Stimulated activated CD8-positive, alpha-beta memory T cell treated with anti-CD3 and anti-CD28 coated beads, Interleukin-7, amount 100 ng/mL, for 48 hours (primary cell): ENCODE measurements around the gene FOCAD.
"Not testable (repeated sequence)": the region's sequence is repeated elsewhere in the genome, so short reads cannot be mapped to it uniquely, and the experiment has no call there.

ENCODE experiments used
- DNase-seq, 2 donors: peaks; one replicate each; pipeline ENCODE4 v3.0.0-alpha.2; 2020; ENCODE audit warnings: low read depth in 1 of 2; ENCODE audit errors: extremely low read depth in 1 of 2

The FOCAD gene

DNA sequence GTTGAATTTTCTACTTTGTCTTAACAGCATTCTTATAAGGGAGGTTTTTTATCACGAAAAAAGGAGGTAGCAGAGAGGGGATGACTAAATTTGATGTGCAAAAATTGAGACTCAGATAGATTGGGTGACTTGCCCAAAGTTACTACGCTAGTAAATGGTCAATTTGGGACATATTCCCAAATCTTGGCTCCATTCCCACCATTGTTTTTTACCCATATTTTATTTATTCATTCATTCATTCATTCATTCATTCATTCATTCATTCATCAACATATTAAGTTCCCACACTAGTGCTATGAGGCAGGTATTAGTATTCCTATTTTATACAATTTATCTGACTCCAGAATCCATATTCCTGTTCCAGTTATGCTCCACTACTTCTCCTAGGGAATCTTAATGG lies 261.8 kb downstream of the FOCAD start:
- no peak for DNase-seq

DNA sequence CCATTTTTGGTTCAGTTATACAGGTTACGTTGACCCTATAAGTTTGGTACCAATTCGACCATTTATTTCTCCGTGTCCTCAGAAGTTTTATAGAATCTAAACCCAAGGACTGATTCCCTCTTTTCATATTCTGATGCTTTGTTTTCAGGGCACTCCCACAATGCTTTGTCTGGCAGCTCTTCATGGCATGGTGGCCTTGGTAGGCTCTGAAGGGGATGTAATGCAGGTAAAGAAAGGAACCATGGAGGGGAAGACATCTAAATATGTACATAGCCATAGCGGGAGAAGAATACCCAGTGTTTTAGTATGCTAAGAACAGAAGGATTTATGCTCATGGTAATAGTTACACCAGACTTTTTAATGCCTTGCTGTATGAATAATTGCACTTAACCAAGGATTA lies 264.6 kb downstream of the FOCAD start:
- DNase-seq = no peak

DNA sequence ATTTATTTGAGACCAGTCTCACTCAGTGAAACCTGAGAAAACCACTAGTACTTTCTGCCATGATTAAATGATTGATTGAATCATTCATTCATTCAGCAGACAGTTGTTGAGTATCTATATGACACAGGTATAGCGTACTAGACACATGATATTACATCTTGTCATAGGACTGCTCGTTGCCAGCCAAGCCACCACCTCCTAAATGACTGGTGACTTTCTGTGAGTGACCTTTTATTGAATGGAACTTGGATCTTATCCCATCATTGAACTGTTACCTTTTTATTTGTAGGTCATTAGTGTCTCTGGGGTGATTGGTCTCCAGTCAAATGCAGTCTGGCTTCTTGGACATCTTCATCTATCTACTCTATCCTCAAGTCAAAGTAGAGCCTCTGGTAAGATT lies 266.6 kb downstream of the FOCAD start:
- DNase-seq = no peak

DNA sequence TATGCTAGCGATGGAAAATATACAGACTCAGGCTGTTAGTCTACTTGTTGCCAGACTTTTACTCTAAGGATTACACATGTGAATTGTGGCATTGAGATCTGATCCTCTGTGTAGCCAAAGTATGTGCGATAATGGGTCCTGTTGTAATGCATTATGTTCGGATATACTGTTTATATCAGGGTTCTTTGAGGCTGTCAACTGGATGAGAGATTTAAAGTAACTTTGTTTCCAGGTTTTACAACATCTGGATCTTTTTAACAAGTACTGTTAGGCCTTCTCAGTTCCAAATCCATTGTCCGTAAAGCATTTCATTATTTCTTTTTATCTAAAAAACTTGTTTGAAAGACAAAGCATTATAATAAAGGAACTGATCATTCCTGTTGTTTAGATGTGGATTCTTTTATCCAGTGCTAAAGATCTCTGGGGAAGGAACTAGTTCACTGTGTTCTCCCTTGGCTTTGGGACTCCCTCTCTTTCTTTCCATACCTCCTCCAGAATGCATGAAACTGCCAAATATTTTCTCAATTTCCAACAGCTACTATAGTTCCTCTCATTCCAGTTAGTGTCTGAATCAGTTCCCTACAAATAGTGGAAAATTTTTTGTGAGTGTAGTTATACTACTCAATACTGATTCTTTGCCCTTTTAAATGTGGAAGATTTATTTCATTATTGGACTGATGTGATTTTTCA lies 278.6 kb downstream of the FOCAD start:
- DNase-seq = no peak

- no peak for DNase-seq
Observed at GRCh38 chr9:20972684-20973083, 288.6 kb downstream of the FOCAD start.

GRCh38 chr9:20973246-20973947 lies 289.3 kb downstream of the FOCAD start:
- not testable (repeated sequence) for DNase-seq

GRCh38 chr9:20974191-20974938 lies 290.3 kb downstream of the FOCAD start:
- DNase-seq = not testable (repeated sequence)

DNA sequence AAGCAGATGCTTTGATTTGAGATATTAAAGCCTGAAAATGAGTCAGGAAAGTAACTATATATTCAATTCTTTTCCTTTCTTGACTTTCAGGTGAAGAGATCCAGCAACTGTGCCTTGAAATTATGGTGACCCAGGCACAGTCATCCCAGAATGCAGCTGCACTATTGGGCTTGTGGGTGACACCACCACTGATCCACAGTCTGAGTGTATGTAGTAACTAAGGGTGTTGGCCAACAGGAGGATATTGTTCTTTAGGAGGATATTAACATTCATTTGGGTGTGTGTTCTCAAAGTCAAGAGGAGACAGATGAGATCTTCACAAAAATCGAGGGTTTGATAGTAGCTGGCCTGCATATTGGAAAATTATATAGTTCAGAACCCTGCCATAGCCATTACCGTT lies 294.2 kb downstream of the FOCAD start:
- no peak for DNase-seq

GRCh38 chr9:20980832-20981455 lies 296.9 kb downstream of the FOCAD start:
- no peak for DNase-seq

GRCh38 chr9:20981486-20981885 lies 297.4 kb downstream of the FOCAD start:
- no peak for DNase-seq

DNA sequence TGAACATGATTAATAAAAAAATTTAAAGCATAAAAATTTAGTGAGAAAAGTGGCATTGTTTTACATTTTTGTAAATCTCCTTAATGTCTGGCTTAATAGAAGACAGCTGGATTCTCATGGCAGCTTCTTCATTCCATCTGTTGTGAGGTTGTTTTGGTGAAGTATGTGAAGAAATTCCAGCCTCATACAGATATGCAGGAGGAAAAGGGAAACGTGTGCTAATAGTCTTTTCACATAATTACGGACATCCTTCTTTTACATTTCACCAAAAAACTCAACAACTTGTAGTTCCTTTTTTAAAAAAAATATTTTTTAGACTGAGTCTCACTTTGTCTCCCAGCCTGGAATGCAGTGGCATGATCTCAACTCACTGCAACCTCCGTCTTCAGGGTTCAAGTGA lies 300.4 kb downstream of the FOCAD start:
- no peak for DNase-seq

DNA sequence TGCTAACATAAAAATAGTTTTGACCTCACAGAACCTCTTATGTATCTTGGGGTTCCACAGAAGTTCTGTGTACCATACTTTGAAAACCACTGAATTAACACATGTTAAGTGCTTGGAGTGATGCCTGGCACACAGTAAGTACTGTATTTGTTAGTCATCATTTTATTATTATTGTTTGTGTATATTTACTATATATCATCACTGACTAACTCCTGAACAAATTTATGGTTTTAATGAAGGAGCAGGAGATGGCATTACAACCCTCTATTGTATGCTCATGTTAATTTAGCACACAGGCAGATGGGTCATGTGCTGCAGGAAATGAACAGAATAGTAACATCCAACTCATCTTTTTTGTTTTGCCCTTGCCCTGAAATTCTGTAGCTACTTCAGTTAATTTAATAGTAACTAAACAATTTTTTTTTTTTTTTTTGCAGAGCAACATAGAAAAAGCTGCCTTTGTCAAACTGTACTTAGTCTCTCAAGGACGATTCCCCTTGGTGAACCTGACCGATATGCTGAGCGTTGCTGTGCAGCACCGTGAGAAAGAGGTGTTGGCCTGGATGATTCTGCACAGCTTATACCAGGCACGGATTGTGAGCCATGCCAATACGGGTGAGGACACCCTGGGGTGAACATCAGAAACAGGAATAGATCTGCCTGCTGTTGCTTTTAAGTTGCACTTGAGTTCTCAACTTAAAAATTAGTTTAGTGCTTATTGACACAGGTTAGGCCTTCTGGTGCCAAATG lies 302.0 kb downstream of the FOCAD start:
- no peak for DNase-seq

GRCh38 chr9:20987521-20987920 lies 303.5 kb downstream of the FOCAD start:
- no peak for DNase-seq

DNA sequence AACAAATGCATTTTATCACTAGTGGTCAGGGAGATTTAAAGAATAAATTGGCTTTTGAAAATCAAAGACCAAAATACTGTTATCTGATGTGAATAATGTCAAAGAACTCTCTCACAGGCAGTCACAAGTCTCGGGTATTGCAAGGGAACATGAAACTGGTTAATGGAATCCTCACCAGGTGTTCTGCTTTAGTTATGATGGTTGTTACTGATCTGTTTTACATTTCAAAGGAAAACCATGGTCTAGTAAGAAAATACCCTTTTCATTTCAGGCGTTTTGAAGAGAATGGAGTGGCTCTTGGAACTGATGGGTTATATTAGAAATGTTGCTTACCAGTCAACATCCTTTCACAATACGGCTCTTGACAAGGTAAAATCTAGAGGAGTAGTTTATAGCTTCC lies 304.0 kb downstream of the FOCAD start:
- no peak for DNase-seq

DNA sequence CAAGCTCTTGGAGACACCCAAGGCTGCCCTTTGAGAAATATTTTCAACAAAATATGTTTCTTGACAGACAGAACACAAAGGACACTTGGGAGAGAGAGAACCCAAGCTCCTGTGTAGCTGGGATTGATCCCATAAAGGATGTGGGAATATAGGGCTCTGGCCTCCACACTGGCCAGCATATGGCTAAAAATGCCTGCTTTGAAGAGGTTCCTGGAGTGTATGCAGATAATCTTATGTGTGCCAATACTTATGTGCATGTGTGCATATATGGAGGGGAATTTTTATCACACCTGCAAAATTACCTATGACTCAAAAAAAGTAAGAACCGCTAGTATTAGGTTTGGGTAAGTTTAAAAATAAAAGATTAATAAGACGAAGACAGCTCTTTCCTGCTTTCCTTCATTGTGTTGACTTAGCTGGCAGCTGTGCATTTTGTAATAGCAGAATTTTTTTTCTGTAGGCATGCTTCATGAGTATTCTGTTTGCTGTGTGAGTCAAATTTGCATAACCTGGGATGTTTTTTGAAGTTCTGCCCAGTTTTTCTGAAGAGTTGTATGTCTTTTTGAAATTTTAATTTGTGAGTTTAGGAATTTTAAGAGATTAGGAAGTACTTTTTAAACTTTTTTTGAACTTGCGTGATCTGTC lies 304.7 kb downstream of the FOCAD start:
- DNase-seq = no peak

GRCh38 chr9:20989923-20990341 lies 305.9 kb downstream of the FOCAD start:
- no peak for DNase-seq

DNA sequence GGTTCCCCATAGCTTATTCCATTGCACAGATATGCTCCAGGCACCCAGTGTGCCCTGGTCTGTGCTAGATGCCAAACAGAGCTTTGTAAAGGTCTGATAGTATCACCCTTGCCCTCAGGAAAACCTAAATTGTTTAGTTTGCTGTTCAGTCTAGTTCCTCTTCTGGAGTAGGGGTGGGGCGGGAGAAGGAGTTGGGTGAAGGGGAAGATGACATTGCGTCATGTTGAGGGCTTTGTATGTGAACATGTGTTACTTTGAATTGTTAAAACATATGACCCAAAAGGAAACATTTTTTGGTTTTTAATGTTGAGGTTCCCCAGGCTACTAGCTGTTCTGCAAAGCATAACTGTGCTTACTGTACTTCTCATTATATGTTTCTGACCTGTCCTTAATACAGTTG lies 306.8 kb downstream of the FOCAD start:
- DNase-seq = no peak

DNA sequence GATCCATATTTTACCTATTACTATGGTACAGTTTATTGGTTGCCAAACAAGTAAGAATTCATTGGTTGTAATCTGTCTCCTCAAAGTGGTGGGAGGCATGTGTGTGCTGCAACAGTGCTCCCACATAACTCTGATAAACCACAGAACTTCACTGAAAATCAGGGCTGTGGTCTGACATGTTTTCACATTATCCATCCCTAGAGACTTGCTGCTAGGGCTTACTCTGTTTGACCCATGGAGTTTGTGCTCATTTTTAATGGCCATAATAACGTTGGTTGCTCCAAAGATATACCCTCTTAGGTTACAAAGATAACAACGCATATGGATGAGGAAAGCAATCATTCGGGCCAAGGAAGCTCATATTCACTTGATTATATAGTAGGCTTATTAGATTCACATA lies 310.4 kb downstream of the FOCAD start:
- no peak for DNase-seq

GRCh38 chr9:20995616-20996015 lies 311.6 kb downstream of the FOCAD start:
- DNase-seq = no peak

DNA sequence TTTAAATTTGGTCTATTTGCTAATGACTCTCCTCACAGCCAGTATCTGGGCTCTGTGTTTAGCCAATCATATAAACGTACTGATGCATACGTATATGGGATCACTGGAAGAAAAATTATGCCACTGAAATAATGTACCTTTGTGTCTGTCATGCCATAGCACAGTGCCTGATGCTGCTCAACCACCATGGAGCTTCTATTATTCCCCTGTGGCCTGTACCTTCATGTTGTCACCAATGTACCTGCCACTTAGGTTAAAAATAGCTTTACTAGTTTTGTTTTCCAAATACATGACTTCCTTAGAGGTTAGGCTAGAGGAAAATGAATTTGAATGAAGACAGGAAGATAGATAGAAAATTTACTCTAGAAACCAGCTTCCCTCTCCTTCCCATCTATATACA lies 312.8 kb downstream of the FOCAD start:
- no peak for DNase-seq
